ENCODE data around the gene SMAP1.
"Not testable (repeated sequence)": the region's sequence is repeated elsewhere in the genome, so short reads cannot be mapped to it uniquely, and the experiment has no call there.

SMAP1 gene

DNA sequence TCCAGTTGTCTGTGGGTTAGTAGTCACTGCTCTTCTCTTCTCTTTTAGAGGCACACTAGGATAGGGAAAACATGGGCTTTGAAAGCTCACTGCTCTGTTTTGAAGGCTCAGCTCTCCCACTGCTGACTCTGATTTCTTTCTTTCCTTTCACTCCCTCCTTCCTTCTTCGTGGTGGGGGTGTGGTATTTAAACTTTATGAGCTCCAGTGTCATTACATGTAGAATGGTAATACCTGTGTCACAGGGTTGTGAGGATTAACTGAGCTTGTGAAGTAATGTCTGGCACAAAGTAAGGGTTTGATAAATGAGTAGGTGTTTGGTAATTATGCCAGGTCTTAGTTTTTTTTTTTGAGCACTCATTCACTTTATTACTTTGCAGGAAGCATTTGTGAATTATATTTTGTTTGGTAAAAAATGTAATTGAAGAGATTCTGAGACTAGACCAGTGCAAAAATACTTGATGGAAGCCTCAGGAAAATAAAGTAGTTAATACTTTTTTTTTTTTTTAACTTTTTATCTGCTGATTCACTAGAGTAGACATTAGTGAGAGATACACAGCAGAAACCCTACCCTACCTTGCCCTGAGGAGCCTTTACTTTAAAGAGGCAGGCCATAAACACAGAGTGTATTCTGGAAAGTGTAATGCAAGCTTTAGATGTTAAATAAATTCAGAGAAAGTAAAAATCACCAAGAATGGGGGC is 17.3 kb downstream of the SMAP1 start:
- DNase-seq, result peak; percentile 32

DNA sequence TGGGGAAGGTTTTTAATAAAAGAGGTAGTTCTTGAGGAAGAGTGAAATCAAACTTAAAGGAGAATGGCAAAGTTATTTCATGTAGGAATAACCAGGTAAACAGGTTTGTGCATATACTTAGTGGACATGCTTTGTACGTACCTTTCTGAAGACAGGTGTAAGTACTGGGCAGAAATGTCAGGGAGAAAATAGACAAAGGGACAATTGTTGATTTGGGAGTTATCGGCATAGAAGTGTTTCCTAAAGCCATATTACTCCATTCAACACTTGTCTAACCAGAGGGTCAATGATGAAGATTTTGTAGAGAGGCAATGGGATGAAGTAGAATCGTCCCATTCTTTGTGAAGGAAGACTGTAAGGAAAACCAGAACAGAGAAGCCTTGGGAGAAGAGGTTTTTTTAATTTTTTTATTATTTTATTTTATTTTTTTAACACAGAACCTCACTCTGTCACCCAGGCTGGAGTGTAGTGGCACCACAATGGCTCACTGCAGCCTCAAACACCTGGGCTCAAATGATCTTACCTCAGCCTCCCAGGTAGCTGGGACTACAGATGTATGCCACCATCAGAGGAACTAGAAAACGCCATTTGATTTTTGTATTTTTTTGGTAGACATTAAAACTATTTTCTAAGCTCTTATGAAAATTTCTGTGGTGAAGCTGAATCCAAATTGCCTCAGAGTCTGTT is 18.0 kb downstream of the SMAP1 start:
- no peak for DNase-seq

DNA sequence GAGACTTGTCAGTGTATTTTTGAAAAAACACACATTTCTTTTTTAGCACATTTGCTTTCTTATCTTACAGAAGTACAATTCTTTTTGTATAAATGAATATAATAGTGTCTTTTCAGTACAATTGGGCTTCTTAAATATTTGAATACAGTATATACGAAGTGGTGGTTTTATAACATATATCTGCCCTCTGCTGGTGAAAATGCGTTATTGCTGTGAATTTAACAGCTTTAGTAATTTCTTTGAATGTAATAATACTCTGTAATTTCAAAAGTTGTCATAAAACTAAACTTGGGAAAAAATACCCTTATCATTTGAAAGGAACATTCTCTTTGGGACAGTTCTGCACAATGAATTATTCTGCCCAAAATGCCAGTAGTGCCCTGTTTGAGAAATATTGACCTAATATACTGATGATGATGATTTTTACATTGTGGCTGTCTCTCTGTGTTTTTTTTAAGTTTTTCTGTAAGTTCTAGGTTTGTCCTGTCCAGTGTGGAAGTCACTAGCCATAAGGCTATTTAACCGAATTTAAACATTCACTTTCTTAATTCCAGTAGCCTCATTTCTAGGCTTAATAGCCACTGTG is 19.0 kb downstream of the SMAP1 start:
- DNase-seq, result peak; percentile 51

DNA sequence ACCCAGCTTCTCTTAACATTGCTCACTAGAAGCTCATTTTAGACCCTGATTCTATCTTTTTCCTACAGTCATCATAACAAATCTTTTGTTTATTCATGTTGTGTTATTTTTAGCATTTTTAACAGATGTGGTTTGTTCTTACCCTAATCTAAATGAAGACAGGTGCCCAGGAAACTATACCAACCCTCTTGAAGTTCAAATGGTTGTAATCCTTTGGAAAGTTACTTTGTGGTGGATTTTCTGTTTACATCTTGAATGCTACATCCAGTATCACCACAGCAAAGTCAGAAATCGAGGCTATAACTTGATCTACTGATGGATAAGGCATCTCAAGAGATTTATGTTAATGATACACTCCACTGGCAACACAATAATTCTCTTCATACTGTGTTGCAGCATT is 26.2 kb downstream of the SMAP1 start:
- peak; percentile 8 for DNase-seq

DNA sequence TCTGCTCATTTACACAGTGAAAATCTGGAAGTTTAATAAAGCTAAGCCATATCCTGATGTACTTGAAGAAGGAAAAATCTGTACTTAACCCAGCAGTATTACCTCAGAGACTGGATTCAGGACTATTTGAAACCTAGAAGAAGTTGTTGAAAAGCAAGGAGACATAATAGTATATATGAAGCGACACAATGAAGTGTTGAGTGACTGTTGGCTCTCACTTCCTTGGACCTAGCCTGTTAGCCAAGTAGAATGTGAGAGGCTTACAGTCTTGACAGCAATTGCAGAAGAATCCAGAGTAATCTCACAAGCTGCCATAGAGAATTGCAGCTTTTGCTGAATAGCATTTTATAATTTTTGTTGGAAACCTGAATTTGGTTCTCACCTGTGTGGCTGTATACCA is 26.7 kb downstream of the SMAP1 start:
- no peak for DNase-seq

DNA sequence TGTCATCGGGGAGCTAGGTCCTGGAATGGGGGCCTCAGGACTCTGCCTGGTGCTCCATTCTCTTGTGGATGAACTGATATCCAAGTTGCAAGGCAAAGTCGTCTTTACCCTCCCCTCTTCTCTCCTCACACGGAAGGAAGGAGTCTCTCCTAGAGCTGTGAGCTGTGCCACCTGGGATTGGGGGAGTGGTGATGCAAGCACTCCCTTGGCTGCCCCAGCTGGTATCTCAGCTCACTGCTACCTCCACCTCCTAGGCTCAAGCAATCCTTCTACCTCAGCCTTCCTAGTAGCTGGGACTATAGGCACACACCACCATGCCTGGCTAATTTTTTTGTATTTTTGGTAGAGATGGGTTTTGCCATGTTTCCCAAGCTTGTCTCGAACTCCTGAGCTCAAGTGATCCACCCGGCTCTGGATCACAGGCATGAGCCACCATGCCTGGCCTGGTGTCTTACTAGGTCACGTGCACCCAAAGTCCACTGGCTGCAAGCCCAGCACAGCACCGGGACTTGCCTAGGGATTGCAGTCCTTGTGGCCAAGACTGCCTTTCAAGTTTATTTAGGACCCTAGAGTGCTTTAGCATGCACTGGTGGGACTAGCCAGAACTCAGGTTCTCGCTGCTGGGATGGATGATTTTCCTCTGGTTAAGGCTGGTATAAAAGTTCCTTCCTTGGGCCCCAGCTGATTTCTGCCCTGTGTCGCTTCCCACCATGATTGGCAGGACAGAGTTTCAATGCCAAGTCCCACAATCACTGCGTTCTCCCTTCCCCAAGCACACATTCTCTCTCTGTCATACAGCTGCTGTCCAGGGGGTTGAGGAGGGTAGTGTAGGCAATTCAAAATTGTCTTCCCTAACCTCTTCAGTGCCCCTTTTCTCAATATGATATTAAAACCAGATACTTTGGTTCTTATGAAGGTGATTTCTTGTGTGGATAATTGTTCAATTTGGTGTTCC is 33.5 kb downstream of the SMAP1 start:
- no peak for DNase-seq

DNA sequence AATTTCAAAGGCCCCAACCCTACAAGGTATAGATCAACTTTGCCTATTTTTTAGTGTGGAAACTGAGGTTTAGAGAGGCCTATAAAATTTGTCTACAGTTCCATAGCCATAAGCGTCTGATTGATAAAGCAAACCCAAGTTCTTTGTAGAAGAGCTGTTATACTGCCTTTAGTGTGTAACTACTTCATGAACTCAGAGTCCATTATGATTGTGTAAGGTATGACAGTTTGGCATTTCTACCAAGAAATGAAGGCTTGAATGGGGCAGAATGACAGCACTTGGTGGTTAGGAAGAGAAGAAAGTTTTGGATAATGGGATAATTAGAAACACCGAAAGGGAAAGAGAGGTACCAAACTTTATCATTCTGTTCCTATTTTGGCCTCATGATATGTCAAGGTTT is 38.1 kb downstream of the SMAP1 start:
- DNase-seq, result no peak

DNA sequence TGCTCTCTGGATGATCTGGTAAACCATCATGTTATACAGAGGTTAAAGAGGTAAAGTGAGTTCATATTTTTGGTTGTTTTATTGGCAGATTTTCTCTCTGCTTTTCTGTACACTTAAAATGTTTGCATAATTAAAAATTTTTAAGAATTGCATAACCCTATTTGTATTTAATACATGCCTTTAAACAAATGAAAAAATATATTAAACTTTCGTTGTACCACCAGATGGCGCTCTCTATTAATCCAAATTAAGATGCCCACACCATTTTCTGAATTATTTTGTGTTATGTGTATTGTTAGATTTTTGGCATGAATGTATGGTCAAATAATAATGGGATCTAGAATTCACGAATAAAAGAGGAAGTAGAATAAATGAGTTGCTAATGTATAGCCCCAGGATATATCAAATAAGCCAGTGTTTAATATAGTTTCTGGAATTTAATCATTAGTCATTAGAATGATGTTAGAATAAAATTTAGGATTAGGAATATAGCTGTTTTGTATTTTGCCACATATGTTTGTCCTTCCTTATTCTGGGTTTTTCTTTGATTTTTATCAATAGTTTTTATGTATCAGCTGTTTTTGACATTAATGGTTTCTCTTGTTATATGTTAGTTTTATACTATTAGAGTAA is 38.9 kb downstream of the SMAP1 start:
- peak; percentile 58 for DNase-seq

DNA sequence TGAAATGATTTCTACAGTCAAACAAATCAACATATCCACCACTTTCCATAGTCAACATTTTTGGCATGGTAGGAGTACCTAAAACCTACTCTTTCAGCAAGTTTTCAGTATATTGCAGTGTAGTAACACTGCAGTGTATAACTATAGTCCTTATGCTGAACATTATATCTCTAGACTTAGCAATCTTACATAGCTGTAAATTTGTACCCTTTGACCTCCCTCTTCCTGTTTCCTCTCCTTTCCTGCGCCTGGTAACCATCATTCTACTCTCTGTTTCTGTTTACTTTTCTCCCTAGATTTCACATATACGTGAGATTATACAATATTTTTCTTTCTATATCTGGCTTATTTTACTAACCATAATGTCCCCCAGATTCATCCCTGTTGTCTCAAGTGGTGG is 40.2 kb downstream of the SMAP1 start:
- DNase-seq, result no peak

DNA sequence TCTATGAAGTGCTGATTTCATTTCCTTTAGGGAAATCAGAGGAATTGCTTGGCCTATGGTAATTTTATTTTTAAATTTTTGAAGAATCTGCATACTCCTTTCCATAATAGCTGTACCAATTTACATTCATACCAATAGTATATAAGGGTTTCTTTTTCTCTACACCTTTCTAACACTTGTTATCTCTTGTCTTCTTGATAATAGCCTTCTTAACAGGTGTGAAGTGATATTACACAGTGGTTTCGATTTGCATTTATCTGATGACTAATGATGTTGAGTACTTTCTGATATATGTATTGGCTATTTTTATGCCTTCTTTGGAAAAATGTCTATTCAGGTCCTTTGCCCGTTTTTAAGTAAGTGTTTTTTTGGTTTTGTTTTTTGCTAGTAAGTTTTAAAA is 40.8 kb downstream of the SMAP1 start:
- DNase-seq, result no peak

DNA sequence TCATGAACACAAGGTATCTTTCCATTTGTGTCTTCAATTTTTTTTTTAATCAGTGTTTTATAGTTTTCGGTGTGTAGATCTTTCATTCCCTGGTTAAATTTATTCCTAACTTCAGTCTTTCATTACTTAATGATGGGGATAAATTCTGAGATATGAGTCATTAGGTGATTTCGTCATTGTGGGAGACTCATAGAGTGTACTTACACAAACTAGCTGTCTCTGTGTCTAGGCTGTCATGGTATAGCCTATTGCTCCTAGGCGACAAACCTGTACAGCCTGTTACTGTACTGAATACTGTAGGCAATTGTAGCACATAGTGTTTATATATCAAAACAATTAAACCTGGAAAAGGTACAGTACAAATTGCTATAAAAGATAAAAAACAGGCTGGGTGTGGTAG is 42.1 kb downstream of the SMAP1 start:
- no peak for DNase-seq

DNA sequence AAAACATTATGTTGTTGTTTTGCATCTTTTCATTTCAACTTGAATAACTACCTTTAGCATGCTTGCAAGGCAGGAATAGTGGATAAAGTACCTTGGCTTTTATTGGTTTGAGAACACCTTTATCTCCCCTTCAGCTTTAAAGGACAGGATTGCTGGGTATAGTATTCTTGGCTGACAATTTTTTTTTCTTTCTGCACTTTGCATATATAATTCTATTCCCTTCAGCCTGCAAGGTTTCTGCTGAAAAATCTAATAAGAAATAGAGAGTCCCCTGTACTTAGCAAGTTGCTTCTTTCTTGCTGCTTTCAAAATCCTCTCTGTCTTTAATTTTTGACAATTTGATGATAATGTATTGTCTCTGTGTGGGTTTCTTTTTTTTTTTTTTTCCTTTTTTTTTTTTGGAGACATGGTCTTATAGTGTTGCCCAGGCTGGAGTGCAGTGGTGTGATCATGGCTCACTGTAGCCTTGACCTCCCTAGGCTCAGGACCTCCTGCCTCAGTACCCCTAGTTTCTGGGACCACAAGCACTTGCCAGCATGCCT is 47.1 kb downstream of the SMAP1 start:
- no peak for DNase-seq

DNA sequence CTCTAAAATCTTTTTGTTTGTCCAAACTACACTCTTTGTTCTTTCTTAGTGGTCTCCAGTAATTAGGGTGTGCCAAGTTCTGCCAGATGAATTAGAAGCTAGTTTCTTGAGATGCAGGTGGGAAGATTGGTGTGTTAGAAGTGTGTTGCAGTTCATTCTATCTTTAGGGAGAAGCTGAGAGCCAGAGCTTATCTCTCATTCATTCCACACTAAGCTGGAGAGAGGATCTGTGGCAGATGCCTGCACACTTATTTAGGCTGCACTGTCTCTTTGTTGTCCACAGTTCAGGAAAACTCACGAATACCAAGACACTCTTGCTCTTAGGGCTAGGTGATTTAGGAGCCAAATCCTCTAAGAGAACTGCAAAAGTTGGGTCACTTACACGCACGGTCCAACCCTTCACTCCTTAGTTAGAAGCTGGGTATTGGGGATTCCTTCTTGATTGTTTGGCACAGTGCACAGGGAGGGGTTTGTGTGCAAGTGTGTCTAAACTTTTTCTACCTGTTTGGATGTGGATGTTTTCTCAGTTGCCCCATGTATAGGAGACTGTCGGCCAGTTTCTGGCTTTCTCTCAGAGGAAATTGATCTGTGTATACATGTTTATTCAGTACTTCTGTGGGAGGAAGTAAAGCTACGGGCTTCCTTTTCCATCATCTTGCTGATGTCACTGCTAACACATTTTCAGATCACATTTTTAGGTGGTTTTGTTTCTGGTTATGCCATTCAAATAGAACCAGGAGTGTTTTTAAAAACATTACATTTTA is 49.5 kb downstream of the SMAP1 start:
- DNase-seq, result no peak

DNA sequence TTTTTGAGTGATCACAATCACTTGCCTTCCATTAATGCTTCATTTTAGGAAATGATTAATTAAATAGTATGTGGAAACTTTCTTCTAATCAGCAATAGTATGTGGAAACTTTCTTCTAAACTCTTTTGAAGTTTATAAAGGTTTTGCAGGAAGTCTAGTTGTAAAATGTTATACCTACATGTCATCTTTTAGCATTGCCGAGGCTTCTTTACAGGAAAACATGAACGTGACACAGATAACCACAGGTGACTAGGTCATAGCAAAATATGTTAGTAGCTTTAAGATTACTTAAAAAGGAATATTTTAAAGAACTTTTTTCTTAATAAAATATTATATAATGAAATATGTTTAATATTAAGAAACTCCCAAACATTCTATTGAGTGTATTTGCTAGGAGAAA is 56.8 kb downstream of the SMAP1 start:
- DNase-seq, result no peak

DNA sequence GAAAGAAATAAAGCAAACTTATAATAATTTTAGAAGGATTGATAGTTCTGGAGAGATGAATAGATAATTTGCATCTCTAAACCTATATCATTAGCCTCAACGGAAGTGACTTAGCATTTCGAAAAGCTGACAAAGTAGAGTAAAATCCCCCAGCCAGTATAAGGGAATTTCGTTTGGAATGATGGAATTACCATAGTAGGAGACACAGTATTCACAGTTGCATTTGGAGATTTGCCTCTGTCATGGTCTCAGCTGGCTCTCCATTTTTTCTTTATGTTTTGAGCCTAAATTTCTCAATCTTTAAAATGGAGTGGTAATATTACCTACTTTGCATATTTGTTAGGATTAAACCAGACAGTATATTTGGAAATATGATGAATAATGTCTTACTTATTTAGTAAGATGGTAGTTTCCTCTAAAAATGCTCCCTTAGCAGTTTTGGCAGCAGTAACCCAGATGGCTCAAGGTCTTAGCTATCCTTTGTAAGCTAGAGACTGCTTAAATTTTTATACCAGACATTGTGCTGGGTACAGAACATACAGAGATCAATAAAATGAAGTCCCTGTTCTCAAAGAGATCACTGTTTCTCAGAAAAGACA is 58.2 kb downstream of the SMAP1 start:
- no peak for DNase-seq

DNA sequence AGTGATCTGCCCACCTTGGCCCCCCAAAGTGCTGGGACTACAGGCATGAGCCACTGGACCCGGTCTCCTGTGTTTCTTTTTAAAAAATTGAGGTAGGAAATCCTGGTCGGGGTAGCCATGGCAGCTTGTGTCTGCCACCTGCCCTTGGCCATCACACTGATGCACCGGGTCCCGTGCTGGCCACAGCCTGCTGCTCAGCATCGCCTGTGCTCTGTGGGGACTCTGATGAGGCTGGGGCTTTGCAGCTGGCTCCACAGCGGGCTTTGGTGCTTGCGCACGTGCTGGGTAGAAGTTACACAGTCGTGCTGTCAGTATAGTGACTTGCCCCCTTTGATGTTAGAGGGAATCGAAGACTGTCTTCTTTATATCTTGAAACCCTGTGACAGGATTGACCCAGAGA is 66.7 kb downstream of the SMAP1 start:
- DNase-seq, result no peak

DNA sequence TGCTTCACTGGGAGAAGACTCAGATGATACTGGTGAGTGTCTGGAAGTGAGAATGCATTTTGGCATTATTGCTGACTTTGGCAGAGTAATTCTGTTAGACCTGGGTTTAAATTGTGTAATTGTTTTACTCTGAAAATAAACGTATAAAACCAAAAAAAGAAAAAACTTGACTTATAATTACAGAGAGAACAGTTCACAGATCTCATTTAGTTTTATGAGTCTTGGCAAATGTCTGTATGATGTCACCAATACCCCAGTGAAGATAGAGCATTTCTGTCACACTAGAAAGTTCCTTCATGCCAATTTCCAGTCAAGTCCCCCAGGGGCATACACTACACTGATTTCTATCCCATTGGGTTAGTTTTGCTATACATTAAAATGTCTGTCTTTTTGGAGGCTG is 67.3 kb downstream of the SMAP1 start:
- no peak for DNase-seq

DNA sequence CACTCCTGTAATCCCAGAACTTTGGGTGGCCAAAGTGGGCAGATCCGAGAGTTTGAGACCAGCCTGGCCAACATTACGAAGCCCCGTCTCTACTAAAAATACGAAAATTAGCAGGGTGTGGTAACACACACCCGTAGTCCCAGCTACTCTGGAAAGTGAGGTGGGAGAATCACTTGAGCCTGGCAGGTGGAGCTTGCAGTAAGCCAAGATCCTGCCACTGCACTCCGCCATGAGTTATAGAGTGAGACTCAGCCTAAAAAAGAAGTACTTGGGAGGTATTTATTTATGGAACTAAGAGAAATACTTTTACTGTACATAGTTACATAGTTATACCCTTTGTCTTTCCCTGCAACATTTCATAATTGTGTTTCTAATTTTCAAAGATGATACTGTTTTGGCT is 67.8 kb downstream of the SMAP1 start:
- no peak for DNase-seq

DNA sequence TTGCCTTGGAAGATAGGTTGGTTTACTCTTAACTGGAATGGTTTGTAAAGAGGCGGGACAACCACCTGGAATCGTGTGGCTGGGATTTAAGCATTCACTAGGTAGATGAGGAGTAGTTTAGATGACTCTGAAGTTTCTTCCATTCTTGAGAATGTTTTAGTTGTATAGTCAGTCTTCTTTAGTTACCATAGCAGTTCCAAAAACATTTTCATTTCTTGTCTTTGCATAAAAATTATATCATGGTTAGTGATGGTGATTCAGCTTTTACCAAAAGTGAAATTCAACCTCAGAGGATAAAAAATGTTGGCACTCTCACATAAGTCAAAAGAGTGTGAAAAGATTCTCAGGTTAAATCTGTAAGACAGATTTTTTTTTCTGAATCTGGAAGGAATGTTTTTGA is 70.3 kb downstream of the SMAP1 start:
- no peak for DNase-seq

DNA sequence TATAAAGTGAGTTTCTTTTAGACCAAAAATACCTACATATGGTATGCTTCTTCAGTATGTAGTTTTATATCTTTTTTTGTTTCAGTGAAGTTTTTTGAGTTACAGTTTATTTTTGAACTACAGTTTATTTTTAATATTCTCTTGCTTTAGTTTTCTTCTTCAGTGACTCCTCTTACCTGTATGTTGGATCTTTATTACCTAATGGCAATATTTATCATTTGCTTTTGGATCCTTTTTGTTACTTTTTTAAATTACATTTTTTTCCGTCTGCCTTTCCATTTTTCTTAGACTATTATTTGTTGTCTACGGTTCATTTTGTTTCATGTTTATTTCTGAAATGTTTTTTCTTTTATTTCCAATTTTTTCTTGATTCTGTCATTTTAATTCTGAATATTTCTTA is 71.9 kb downstream of the SMAP1 start:
- no peak for DNase-seq

DNA sequence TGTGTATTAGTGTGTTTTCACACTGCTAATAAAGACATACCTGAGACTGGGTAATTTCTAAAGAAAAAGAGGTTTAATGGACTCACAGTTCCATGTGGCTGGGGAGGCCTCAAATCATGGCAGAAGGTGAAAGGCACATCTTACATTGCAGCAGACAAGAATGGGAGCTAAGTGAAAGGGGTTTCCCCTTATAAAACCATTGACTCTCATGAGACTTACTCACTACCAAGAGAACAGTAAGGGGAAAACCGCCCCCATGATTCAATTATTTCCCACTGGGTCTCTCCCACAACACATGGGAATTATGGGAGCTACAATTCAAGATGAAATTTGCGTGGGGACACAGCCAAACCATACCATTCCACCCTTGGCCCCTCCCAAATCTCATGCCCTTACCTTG is 73.1 kb downstream of the SMAP1 start:
- not testable (repeated sequence) for DNase-seq

All from NCI-H82 (cell line).